Thymus (tissue), 11 donors: ENCODE measurements around the gene UCK1. TPM values are rescaled to one million over a fixed set of nuclear protein-coding genes. Genes with fewer than 3 reads are reported as not detected.
A peak's percentile ranks its signal among the peaks of the same experiment; 100 is the strongest.

ENCODE experiments used
- DNase-seq, 9 donors: peaks; one replicate each; pipeline ENCODE4 v3.0.0-alpha.2; 2013; ENCODE audit warnings: low spot score in 9 of 9, low read depth in 6 of 9, missing footprints in 1 of 9
- H3K27ac ChIP-seq, 2 donors: one replicate each; pipeline ENCODE4 v1.5.1; 2013; ENCODE audit warnings: control low read depth in 1 of 2, low read depth in 1 of 2, low read length in 1 of 2, mild to moderate bottlenecking in 1 of 2, moderate library complexity in 1 of 2
- H3K27me3 ChIP-seq, 2 donors: one replicate each; pipeline ENCODE4 v1.5.1; 2013; ENCODE audit warnings: low read length in 1 of 2; ENCODE audit not compliant: control insufficient read depth in 2 of 2, insufficient read depth in 1 of 2
- H3K36me3 ChIP-seq, 2 donors: one replicate each; pipeline ENCODE4 v1.5.1; 2013; ENCODE audit warnings: low read length in 1 of 2, mild to moderate bottlenecking in 1 of 2, moderate library complexity in 1 of 2; ENCODE audit not compliant: control insufficient read depth in 2 of 2, insufficient read depth in 2 of 2
- H3K4me1 ChIP-seq, 2 donors: one replicate each; pipeline ENCODE4 v1.5.1; 2013; ENCODE audit warnings: low read length in 2 of 2; ENCODE audit not compliant: control insufficient read depth in 2 of 2, insufficient read depth in 2 of 2
- H3K4me3 ChIP-seq, 2 donors: one replicate each; pipeline ENCODE4 v1.5.1; 2013; ENCODE audit warnings: low read length in 2 of 2, control low read depth in 1 of 2, mild to moderate bottlenecking in 1 of 2
- H3K9me3 ChIP-seq, 2 donors: one replicate each; pipeline ENCODE4 v1.5.1; 2013; ENCODE audit warnings: low read length in 1 of 2, mild to moderate bottlenecking in 1 of 2; ENCODE audit not compliant: control insufficient read depth in 2 of 2, insufficient read depth in 1 of 2
- whole genome bisulfite sequencing: extraction: QIAGEN DNeasy Blood & Tissue Kit; methylation state at CpG from one replicate; pipeline ENCODE4 v1.1.7; 2013; 5-methylcytosine and 5-hydroxymethylcytosine counted together
- polyA plus RNA-seq: library from polyadenylated mRNA; stranded (reverse); fragments of 200-250 nt; gene quantifications from one replicate; pipeline ENCODE4 v1.2.3, GENCODE V29; 2013
- total RNA-seq: library from RNA; stranded (reverse); fragments of 120-200 nt; gene quantifications from one replicate; pipeline ENCODE4 v1.2.4, GENCODE V29; 2013
- donor health status: healthy.

UCK1 gene
- total and polyA plus RNA-seq, 2 donors, result 24.7 to 24.9 TPM

GRCh38 chr9:131484560-131485185, 46.4 kb downstream of the UCK1 start:
- WGBS, result 97% methylated on average over 15 of the region's 15 CpGs
- DNase-seq, result no peak
- Histone ChIP-seq H3K27ac (no peak overlapping the region), H3K4me1 (no peaks in the 10 kb centered on the region), H3K4me3 (no peak overlapping the region), H3K27me3 (no peaks in the 10 kb centered on the region), H3K36me3 (peaks cover 95 to 96% of the 10 kb centered on the region in 2 donors), H3K9me3 (peaks cover 0 to 2% of the 10 kb centered on the region in 2 donors)

GRCh38 chr9:131484051-131484445, 47.0 kb downstream of the UCK1 start:
- 98% methylated on average over 7 of the region's 7 CpGs for WGBS
- H3K27ac ChIP-seq, result no peak overlapping the region
- no peak for DNase-seq

DNA sequence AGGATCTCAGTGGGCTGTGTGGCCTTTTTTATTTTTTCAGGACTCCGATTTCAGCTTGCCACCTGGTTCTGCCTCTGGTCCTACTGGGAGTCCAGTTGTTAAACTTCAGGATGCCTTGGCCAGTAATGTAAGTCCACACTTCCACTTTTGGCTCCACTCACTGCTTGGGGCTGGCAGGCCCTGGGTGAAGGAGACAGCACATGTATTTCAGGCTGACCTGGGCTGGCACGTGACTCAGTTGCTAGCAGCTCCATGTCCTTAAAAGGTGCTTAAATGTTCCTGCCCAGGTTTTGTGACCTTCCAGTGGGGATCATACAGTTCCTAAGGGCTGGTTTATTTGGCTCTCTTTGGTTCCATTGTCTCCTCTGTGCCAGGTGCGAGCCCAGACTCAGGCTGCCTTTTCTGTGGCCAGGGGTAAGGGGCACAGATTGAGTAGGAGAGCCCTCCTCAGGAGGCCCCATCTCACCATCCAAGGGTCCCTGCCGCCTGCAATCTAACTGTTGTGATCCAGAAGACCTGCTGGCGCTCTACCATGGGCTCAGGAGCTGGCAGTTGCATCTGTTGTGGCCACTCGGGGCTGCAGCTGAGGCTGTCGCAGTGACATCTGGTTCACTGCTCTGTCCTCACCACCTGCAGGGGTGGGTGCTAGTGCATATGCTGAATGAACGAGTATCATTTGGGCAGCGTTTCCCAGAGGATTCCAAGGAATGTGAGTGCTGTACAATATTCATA, 47.6 kb downstream of the UCK1 start:
- no peak for DNase-seq
- no peak overlapping the region for H3K4me3 ChIP-seq
- 99% methylated on average over 9 of the region's 9 CpGs for WGBS
- no peaks in the 10 kb centered on the region for H3K27me3 ChIP-seq
- no peak overlapping the region for H3K27ac ChIP-seq
- H3K36me3 ChIP-seq, result peaks cover 95 to 97% of the 10 kb centered on the region in 2 donors
- H3K9me3 ChIP-seq, result no peaks in the 10 kb centered on the region
- no peaks in the 10 kb centered on the region for H3K4me1 ChIP-seq

More at GRCh38 chr9:131484051-131484445, 47.0 kb downstream of the UCK1 start:
- H3K36me3 ChIP-seq, result peaks cover 95 to 97% of the 10 kb centered on the region in 2 donors
- no peaks in the 10 kb centered on the region for H3K4me1 ChIP-seq
- no peaks in the 10 kb centered on the region for H3K9me3 ChIP-seq
- no peak overlapping the region for H3K4me3 ChIP-seq
- no peaks in the 10 kb centered on the region for H3K27me3 ChIP-seq

GRCh38 chr9:131482343-131483006, 48.6 kb downstream of the UCK1 start:
- no peaks in the 10 kb centered on the region for H3K4me1 ChIP-seq
- no peak for DNase-seq
- H3K4me3 ChIP-seq, result no peak overlapping the region
- H3K27ac ChIP-seq, result no peak overlapping the region
- peaks cover 95 to 97% of the 10 kb centered on the region in 2 donors for H3K36me3 ChIP-seq
- H3K27me3 ChIP-seq, result no peaks in the 10 kb centered on the region
- H3K9me3 ChIP-seq, result no peaks in the 10 kb centered on the region
- 98% methylated on average over 24 of the region's 24 CpGs for WGBS

DNA sequence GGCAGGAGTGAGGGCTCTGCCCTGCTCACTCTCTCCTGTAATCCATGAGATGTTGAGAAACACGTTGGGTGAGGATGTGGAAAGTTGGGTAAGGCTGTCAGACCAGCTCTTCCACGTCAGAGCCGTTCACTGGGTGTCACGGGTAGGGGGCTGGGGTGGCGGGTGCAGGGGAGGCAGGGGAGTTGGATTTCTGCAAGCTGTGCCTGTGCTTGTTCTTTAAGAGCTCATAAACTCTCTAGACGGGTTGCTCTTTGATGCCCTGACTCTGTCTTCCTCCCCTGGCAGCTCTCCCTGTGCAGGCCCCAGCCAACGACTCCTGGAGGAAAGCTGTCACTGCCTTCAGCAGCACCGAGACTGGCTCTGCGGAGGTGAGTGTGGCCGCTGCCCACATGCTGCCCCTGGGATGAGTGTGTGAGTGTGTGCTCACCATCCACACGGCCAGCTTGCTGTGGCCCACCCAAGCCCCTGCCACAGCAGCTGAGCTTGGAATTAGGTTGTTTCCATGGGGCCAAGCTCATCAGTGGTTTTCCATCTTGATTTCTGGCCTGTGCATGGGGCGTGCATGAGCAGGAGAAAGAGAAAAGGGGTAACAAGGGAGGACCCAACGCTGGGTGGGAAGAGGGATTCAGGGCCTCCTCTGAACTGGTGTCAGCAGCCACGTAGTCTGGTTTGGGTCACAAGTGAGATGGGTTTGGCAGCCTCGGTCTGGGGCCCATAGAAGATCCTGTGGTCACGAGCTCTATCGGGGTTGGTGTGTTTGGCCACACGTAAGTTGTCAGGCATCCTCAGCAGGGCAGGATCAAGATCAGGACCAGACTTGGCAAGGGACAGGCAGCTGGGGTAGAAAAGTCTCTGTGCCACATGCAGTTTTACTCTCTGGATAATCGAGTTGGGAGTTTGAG, 49.4 kb downstream of the UCK1 start:
- DNase-seq, result no peak
- Histone ChIP-seq H3K27me3 (no peaks in the 10 kb centered on the region), H3K4me1 (no peaks in the 10 kb centered on the region), H3K36me3 (peaks cover 95 to 97% of the 10 kb centered on the region in 2 donors), H3K9me3 (no peaks in the 10 kb centered on the region), H3K4me3 (no peak overlapping the region), H3K27ac (no peak overlapping the region)
- WGBS, result 96% methylated on average over 19 of the region's 19 CpGs

- Histone ChIP-seq H3K4me1 (no peaks in the 10 kb centered on the region), H3K27ac (no peak overlapping the region), H3K27me3 (no peaks in the 10 kb centered on the region), H3K9me3 (peaks cover 0 to 1% of the 10 kb centered on the region in 2 donors), H3K4me3 (no peak overlapping the region), H3K36me3 (peaks cover 95 to 97% of the 10 kb centered on the region in 2 donors)
- no peak for DNase-seq
- 98% methylated on average over 1 of the region's 1 CpG for WGBS
Measured at GRCh38 chr9:131480258-131480657, 50.8 kb downstream of the UCK1 start.

- WGBS, result 96% methylated on average over 10 of the region's 10 CpGs
- Histone ChIP-seq H3K27me3 (no peaks in the 10 kb centered on the region), H3K4me1 (no peaks in the 10 kb centered on the region), H3K9me3 (peaks cover 0 to 1% of the 10 kb centered on the region in 2 donors), H3K36me3 (peaks cover 95 to 97% of the 10 kb centered on the region in 2 donors), H3K27ac (no peak overlapping the region), H3K4me3 (no peak overlapping the region)
- no peak for DNase-seq
Measured at GRCh38 chr9:131478911-131479310, 52.2 kb downstream of the UCK1 start.

- DNase-seq, result peak in 7 of 9 donors; percentile 24 to 75 (median 55)
- H3K27ac ChIP-seq, result no peak overlapping the region
- H3K9me3 ChIP-seq, result peaks cover 0 to 1% of the 10 kb centered on the region in 2 donors
- H3K27me3 ChIP-seq, result no peaks in the 10 kb centered on the region
- no peak overlapping the region for H3K4me3 ChIP-seq
- H3K4me1 ChIP-seq, result no peaks in the 10 kb centered on the region
- 74% methylated on average over 12 of the region's 12 CpGs for WGBS
- H3K36me3 ChIP-seq, result peaks cover 95 to 97% of the 10 kb centered on the region in 2 donors
Measured at GRCh38 chr9:131478421-131478868, 52.6 kb downstream of the UCK1 start.
